Gastroesophageal sphincter (tissue), 3 donors: Measurements from ENCODE around the gene ARFGEF3.

ENCODE experiments used
- EP300 ChIP-seq: sonication (generic); formaldehyde crosslinking; IDR thresholded peaks from one replicate; pipeline ENCODE4 v1.6.1; 2017; ENCODE audit warnings: antibody characterized with exemption, mild to moderate bottlenecking
- POLR2A ChIP-seq, 2 donors: fragments of 450-650 bp; IDR thresholded peaks; one replicate each; pipeline ENCODE4 v1.6.1; 2017; ENCODE audit warnings: antibody characterized with exemption in 2 of 2, mild to moderate bottlenecking in 2 of 2, moderate library complexity in 1 of 2
- POLR2AphosphoS5 ChIP-seq: sonication (generic); formaldehyde crosslinking; IDR thresholded peaks from one replicate; pipeline ENCODE4 v1.6.1; 2017; ENCODE audit warnings: antibody characterized with exemption
- TF ChIP-seq, protein P1 (sequence below), 4 experiments: fragments of 200-600 bp in 2 of 4; fragments of 450-650 bp in 2 of 4; sonication (generic) in 1 of 4; IDR thresholded peaks; one replicate each; pipeline ENCODE4 v1.5.1; 2017 to 2019; ENCODE audit warnings: antibody characterized with exemption in 4 of 4, mild to moderate bottlenecking in 2 of 4, moderate library complexity in 2 of 4

DNA sequence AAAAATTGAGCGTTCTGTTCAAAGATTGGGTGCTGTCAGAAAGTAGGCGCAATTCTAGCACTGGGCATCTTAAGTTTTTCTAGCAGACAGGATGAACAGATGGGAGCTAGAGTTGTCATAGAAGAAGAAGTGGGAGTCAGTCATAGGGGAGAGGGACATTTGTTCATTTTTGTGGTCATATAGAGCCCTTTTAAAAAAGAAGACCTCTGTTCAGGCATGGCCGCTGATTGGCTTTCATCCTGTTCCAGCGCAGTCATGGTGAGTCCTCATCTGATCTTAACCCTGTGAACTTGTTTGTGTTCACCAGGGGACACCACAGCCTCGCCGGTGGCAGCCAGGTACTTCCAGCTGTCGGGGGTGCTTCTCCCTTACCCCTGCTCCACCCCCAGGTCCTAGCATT lies 86.3 kb downstream of the ARFGEF3 start:
- TF ChIP-seq, protein P1, sequence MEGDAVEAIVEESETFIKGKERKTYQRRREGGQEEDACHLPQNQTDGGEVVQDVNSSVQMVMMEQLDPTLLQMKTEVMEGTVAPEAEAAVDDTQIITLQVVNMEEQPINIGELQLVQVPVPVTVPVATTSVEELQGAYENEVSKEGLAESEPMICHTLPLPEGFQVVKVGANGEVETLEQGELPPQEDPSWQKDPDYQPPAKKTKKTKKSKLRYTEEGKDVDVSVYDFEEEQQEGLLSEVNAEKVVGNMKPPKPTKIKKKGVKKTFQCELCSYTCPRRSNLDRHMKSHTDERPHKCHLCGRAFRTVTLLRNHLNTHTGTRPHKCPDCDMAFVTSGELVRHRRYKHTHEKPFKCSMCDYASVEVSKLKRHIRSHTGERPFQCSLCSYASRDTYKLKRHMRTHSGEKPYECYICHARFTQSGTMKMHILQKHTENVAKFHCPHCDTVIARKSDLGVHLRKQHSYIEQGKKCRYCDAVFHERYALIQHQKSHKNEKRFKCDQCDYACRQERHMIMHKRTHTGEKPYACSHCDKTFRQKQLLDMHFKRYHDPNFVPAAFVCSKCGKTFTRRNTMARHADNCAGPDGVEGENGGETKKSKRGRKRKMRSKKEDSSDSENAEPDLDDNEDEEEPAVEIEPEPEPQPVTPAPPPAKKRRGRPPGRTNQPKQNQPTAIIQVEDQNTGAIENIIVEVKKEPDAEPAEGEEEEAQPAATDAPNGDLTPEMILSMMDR (IDR thresholded peaks at IDR 0.05) = no peak
- TF ChIP-seq POLR2A (IDR thresholded peaks at IDR 0.05) = no peak
- TF ChIP-seq POLR2AphosphoS5 = no peak
- TF ChIP-seq EP300 = no peak
